ENCODE data around the gene PLPPR2. TPM values are rescaled to one million over a fixed set of nuclear protein-coding genes. Genes with fewer than 3 reads are reported as not detected.

The PLPPR2 gene
- total and polyA plus RNA-seq, 10 donors = 4.2 to 41.0 (median 22.7) TPM

DNA sequence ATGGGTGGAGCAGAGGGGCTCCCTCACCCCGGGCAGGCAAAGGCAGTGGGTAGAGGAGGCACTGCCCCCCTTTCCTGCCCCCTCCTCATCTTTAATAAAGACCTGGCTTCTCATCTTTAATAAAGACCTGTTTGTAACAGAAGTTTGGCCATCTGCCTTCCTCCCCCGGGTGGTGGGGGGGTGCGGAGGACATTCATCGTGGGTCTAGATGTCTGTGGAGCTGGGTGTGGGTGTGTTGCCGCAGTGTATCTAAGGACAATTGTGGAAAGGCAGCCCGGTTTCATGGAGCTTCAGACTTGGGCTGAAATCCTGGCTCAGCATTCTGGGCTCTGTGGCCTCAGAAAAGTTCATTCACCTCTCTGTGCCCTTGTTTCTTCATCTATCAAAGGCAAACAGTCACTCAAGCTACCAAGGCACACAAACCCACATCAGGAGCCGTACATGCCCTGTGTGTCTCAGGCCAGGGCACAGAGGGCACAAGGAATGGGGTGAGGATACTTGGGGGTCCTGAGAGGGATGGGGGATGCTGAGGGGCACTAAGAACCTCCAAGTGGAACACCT is 10.4 kb downstream of the PLPPR2 start:
- Histone ChIP-seq H3K27ac (no peak overlapping the region), H3K36me3 (peaks cover 0 to 100% (median 25%) of the 10 kb centered on the region in 6 donors), H3K27me3 (replicated peaks in 1 of 7) (no peaks in the 10 kb centered on the region), H3K4me1 (peaks cover 0 to 18% (median 5%) of the 10 kb centered on the region in 6 donors), H3K4me3 (no peak overlapping the region), H3K9me3 (no peaks in the 10 kb centered on the region)
- intact Hi-C loops (cut with DNase I; ENCODE audit: low total_unique reads) = no loop called here
- DNase-seq = no peak
- TF ChIP-seq POLR2A (IDR thresholded peaks at IDR 0.05) (no peak), POLR2AphosphoS5 (IDR thresholded peaks at IDR 0.05) (no peak)
- TF ChIP-seq, protein P1, sequence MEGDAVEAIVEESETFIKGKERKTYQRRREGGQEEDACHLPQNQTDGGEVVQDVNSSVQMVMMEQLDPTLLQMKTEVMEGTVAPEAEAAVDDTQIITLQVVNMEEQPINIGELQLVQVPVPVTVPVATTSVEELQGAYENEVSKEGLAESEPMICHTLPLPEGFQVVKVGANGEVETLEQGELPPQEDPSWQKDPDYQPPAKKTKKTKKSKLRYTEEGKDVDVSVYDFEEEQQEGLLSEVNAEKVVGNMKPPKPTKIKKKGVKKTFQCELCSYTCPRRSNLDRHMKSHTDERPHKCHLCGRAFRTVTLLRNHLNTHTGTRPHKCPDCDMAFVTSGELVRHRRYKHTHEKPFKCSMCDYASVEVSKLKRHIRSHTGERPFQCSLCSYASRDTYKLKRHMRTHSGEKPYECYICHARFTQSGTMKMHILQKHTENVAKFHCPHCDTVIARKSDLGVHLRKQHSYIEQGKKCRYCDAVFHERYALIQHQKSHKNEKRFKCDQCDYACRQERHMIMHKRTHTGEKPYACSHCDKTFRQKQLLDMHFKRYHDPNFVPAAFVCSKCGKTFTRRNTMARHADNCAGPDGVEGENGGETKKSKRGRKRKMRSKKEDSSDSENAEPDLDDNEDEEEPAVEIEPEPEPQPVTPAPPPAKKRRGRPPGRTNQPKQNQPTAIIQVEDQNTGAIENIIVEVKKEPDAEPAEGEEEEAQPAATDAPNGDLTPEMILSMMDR (IDR thresholded peaks at IDR 0.05 in 8 of 11, conservative IDR thresholded peaks at IDR 0.05 in 3 of 11) = no peak
- WGBS, 5 donors = 73 to 91% (median 85%) methylated on average over 6 to 7 of the region's 7 CpGs

DNA sequence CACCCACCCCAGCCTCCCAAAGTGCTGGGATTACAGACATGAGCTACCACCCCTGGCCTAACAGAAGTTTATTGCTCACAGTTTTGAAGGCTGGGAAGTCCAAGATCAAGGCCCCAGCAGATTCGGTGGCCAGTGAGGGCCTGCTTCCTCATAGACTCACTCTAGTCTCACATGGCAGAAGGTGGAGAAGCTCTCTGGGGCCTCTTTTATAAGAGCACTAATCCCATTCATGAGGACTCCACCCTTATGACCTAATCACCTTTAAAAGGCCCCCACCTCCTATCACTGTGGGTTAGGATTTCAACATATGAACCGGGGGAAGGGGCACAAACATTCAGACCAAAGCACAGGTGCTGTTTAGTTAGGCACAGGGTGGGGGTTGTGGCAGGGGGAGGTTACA is 12.3 kb downstream of the PLPPR2 start:
- Histone ChIP-seq H3K27me3 (replicated peaks in 1 of 7) (no peaks in the 10 kb centered on the region), H3K27ac (no peak overlapping the region), H3K36me3 (peaks cover 0 to 90% (median 21%) of the 10 kb centered on the region in 6 donors), H3K4me1 (peaks cover 0 to 4% (median under 1%) of the 10 kb centered on the region in 6 donors), H3K4me3 (no peak overlapping the region), H3K9me3 (no peaks in the 10 kb centered on the region)
- TF ChIP-seq POLR2A (IDR thresholded peaks at IDR 0.05) (no peak), POLR2AphosphoS5 (IDR thresholded peaks at IDR 0.05) (no peak)
- TF ChIP-seq, protein P1 (IDR thresholded peaks at IDR 0.05 in 8 of 11, conservative IDR thresholded peaks at IDR 0.05 in 3 of 11) = no peak
- 70 to 89% (median 75%) methylated on average over 2 of the region's 2 CpGs for WGBS, 5 donors
- DNase-seq = no peak
- intact Hi-C loops (cut with DNase I; ENCODE audit: low total_unique reads) = no loop called here

DNA sequence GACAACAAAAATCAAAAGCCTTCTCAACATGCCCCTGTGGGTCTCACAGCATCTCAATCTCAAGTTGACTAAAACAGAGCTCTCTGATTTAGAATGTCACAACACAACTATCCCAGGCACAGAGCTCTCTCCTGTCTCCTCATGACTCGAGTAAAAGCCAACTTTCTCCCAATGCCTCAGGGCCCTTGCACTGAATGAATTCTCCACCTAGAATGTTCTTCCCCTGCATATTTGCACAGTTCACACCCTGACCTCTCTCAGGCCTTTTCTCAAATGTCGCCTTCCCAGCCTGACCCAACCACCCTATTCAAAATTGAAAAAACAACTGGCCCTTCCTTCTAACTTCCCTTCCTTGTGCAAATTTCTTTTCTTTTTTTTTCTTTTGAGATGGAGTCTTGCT is 15.5 kb downstream of the PLPPR2 start:
- Histone ChIP-seq H3K4me3 (no peak overlapping the region), H3K36me3 (peaks cover 0 to 58% (median 8%) of the 10 kb centered on the region in 6 donors), H3K4me1 (peaks cover 8 to 22% (median 12%) of the 10 kb centered on the region in 6 donors), H3K27ac (no peak overlapping the region), H3K9me3 (no peaks in the 10 kb centered on the region), H3K27me3 (replicated peaks in 1 of 7) (no peaks in the 10 kb centered on the region)
- WGBS, 5 donors = 86 to 94% (median 92%) methylated on average over 2 of the region's 2 CpGs
- DNase-seq = no peak
- intact Hi-C loops (cut with DNase I; ENCODE audit: low total_unique reads) = no loop called here
- TF ChIP-seq, protein P1 (IDR thresholded peaks at IDR 0.05 in 8 of 11, conservative IDR thresholded peaks at IDR 0.05 in 3 of 11) = no peak
- TF ChIP-seq POLR2A (IDR thresholded peaks at IDR 0.05) (no peak), POLR2AphosphoS5 (IDR thresholded peaks at IDR 0.05) (no peak)

DNA sequence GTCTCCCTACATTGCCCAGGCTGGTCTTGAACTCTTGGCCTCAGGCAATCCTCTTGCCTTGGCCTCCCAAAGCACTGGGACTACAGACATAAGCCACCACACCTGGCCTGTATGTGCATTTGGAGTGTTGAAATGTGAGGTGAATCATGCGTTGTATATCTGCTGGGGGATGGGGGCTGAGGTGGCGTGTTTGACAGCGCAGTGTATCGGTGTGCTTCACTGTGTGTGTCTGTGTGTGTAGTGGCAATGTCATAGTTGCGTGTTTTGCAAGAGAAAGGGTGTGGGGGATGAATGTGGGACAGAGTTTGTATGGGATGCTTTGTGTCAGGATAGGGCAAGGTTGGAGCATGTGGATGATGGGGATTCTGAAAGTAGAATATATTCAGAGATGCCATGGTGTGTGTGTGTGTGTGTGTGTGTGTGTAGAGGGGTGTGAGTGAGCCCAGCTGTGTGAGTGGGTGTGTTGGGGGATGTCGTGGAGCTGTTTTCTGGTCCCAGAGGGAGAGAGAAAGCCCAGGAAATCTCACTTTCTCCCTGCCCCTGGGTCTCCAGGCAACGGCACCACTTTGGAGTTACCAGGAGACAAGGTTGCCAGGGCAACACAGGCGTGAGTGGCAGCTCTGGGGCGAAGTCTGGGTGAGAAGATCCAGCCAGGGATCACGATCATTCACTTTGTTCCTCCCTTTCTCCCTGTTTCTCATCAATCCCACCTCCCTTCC is 18.1 kb downstream of the PLPPR2 start:
- WGBS, 5 donors = 53 to 59% (median 56%) methylated on average over 10 of the region's 10 CpGs
- TF ChIP-seq POLR2A (IDR thresholded peaks at IDR 0.05) (no peak), POLR2AphosphoS5 (IDR thresholded peaks at IDR 0.05) (no peak)
- TF ChIP-seq, protein P1 (IDR thresholded peaks at IDR 0.05 in 8 of 11, conservative IDR thresholded peaks at IDR 0.05 in 3 of 11) = no peak
- Histone ChIP-seq H3K4me1 (peaks cover 31 to 48% (median 38%) of the 10 kb centered on the region in 6 donors), H3K9me3 (no peaks in the 10 kb centered on the region), H3K4me3 (peak overlapping the region in 3 of 8 donors; percentile 57 to 72 (median 62)), H3K27ac (peak overlapping the region in 3 of 8 donors; percentile 95 to 97 (median 95)), H3K27me3 (replicated peaks in 1 of 7) (no peaks in the 10 kb centered on the region), H3K36me3 (peaks cover 0 to 40% (median 5%) of the 10 kb centered on the region in 6 donors)
- DNase-seq = no peak
- intact Hi-C loops (cut with DNase I; ENCODE audit: low total_unique reads) = no loop called here
